ENCODE data around the gene PYGB.

The PYGB gene

GRCh38 chr20:25205277-25206062 lies 42.4 kb upstream of the PYGB start:
- no peak for TF ChIP-seq CTCF (IDR thresholded peaks at IDR 0.05; ENCODE audit: borderline replicate concordance, insufficient read depth, low read depth, low read length)
- H3K4me3 ChIP-seq (ENCODE audit: low read depth, low read length) = no peak overlapping the region

- no peak for TF ChIP-seq CTCF (IDR thresholded peaks at IDR 0.05; ENCODE audit: borderline replicate concordance, insufficient read depth, low read depth, low read length)
- no peak overlapping the region for H3K4me3 ChIP-seq (ENCODE audit: low read depth, low read length)
Observed at GRCh38 chr20:25206063-25206403, 41.9 kb upstream of the PYGB start.

GRCh38 chr20:25206548-25206947 lies 41.3 kb upstream of the PYGB start:
- TF ChIP-seq CTCF (IDR thresholded peaks at IDR 0.05; ENCODE audit: borderline replicate concordance, insufficient read depth, low read depth, low read length) = no peak

GRCh38 chr20:25207149-25207959 lies 40.5 kb upstream of the PYGB start:
- H3K4me3 ChIP-seq (ENCODE audit: low read depth, low read length) = no peak overlapping the region
- no peak for TF ChIP-seq CTCF (IDR thresholded peaks at IDR 0.05; ENCODE audit: borderline replicate concordance, insufficient read depth, low read depth, low read length)

More at GRCh38 chr20:25206548-25206947, 41.3 kb upstream of the PYGB start:
- no peak overlapping the region for H3K4me3 ChIP-seq (ENCODE audit: low read depth, low read length)

GRCh38 chr20:25207960-25208534 lies 39.8 kb upstream of the PYGB start:
- no peak for TF ChIP-seq CTCF (IDR thresholded peaks at IDR 0.05; ENCODE audit: borderline replicate concordance, insufficient read depth, low read depth, low read length)
- no peak overlapping the region for H3K4me3 ChIP-seq (ENCODE audit: low read depth, low read length)

- no peak for TF ChIP-seq CTCF (IDR thresholded peaks at IDR 0.05; ENCODE audit: borderline replicate concordance, insufficient read depth, low read depth, low read length)
- H3K4me3 ChIP-seq (ENCODE audit: low read depth, low read length) = no peak overlapping the region
Observed at GRCh38 chr20:25209400-25209799, 38.5 kb upstream of the PYGB start.

Data from GM12875 (cell line).